DMS114 treated with DMSO at 0.1 percent for 48 hours (cell line): ENCODE data around the gene HGFAC.

Source experiments
- DNase-seq: peaks from one replicate; lab custom pipeline; 2025; ENCODE audit not compliant: unreplicated experiment; lab: John Stamatoyannopoulos, UW

HGFAC gene

GRCh38 chr4:3460926-3461325 is 19.2 kb downstream of the HGFAC start:
- DNase-seq = no peak

- no peak for DNase-seq
Measured at GRCh38 chr4:3461515-3462291, 19.9 kb downstream of the HGFAC start.

- no peak for DNase-seq
Measured at GRCh38 chr4:3462321-3462789, 20.6 kb downstream of the HGFAC start.

- no peak for DNase-seq
Measured at GRCh38 chr4:3462790-3463415, 21.1 kb downstream of the HGFAC start, which contains the start of gene DOK7. TSS of gene DOK7 (plus strand) at chr4:3463306. CDS start at chr4:3463376, 70 bp downstream.

GRCh38 chr4:3463556-3464348 is 22.0 kb downstream of the HGFAC start:
- DNase-seq = no peak

- DNase-seq = no peak
Measured at GRCh38 chr4:3464349-3464905, 22.7 kb downstream of the HGFAC start.

- DNase-seq = no peak
Measured at GRCh38 chr4:3464911-3465697, 23.3 kb downstream of the HGFAC start.

- DNase-seq = no peak
Measured at GRCh38 chr4:3465698-3466671, 24.2 kb downstream of the HGFAC start.

GRCh38 chr4:3466691-3467600 is 25.2 kb downstream of the HGFAC start:
- DNase-seq = no peak

- DNase-seq = no peak
Measured at GRCh38 chr4:3467601-3468031, 25.8 kb downstream of the HGFAC start.

GRCh38 chr4:3468154-3468553 is 26.4 kb downstream of the HGFAC start:
- DNase-seq = no peak

GRCh38 chr4:3468804-3469203 is 27.0 kb downstream of the HGFAC start:
- no peak for DNase-seq

- DNase-seq = no peak
Measured at GRCh38 chr4:3469386-3470243, 27.8 kb downstream of the HGFAC start.

- DNase-seq = no peak
Measured at GRCh38 chr4:3470244-3471097, 28.7 kb downstream of the HGFAC start.

GRCh38 chr4:3471098-3471760 is 29.5 kb downstream of the HGFAC start:
- no peak for DNase-seq

GRCh38 chr4:3471886-3472285 is 30.1 kb downstream of the HGFAC start:
- DNase-seq = no peak
